Measurements from ENCODE around the gene LYAR.

The LYAR gene

GRCh38 chr4:4323705-4324534 is 34.0 kb upstream of the LYAR start:
- Mint-ChIP-seq H3K27ac (no peak overlapping the region), H3K27me3 (peaks cover 8% of the 10 kb centered on the region), H3K9me3 (no peaks in the 10 kb centered on the region), H3K4me1 (ENCODE audit: low read depth) (no peaks in the 10 kb centered on the region), H3K36me3 (ENCODE audit: low read depth) (peaks cover 33% of the 10 kb centered on the region), H3K4me3 (no peak overlapping the region)
- intact Hi-C loops (cut with micrococcal nuclease), result no loop called here

GRCh38 chr4:4321951-4322688 is 32.2 kb upstream of the LYAR start:
- Mint-ChIP-seq H3K27me3 (peaks cover 2% of the 10 kb centered on the region), H3K9me3 (no peaks in the 10 kb centered on the region), H3K27ac (no peak overlapping the region), H3K4me3 (no peak overlapping the region), H3K36me3 (ENCODE audit: low read depth) (peaks cover 50% of the 10 kb centered on the region), H3K4me1 (ENCODE audit: low read depth) (no peaks in the 10 kb centered on the region)
- intact Hi-C loops (cut with micrococcal nuclease), result no loop called here

GRCh38 chr4:4320951-4321714 is 31.2 kb upstream of the LYAR start:
- Mint-ChIP-seq H3K4me1 (ENCODE audit: low read depth) (no peaks in the 10 kb centered on the region), H3K36me3 (ENCODE audit: low read depth) (peaks cover 60% of the 10 kb centered on the region)

DNA sequence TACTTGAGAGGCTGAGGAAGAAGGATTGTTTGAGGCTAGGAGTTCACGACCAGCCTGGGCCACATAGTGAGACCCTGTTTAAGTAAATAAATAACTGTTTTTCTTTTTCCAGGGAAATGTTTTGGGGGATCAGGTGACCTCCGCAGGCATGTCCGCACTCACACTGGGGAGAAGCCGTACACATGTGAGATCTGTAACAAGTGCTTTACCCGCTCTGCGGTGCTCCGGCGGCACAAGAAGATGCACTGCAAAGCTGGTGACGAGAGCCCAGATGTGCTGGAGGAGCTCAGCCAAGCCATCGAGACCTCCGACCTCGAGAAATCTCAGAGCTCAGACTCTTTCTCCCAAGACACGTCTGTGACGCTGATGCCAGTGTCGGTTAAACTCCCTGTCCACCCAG is 30.6 kb upstream of the LYAR start:
- H3K9me3 Mint-ChIP-seq, result no peaks in the 10 kb centered on the region
- no peak overlapping the region for H3K4me3 Mint-ChIP-seq
- intact Hi-C loops (cut with micrococcal nuclease), result no loop called here
- no peaks in the 10 kb centered on the region for H3K4me1 Mint-ChIP-seq (ENCODE audit: low read depth)
- H3K27ac Mint-ChIP-seq, result no peak overlapping the region
- H3K27me3 Mint-ChIP-seq, result no peaks in the 10 kb centered on the region
- peaks cover 66% of the 10 kb centered on the region for H3K36me3 Mint-ChIP-seq (ENCODE audit: low read depth)

More at GRCh38 chr4:4320951-4321714, 31.2 kb upstream of the LYAR start:
- intact Hi-C loops (cut with micrococcal nuclease), result no loop called here
- H3K4me3 Mint-ChIP-seq, result no peak overlapping the region
- no peaks in the 10 kb centered on the region for H3K9me3 Mint-ChIP-seq
- H3K27ac Mint-ChIP-seq, result no peak overlapping the region
- no peaks in the 10 kb centered on the region for H3K27me3 Mint-ChIP-seq

- Mint-ChIP-seq H3K36me3 (ENCODE audit: low read depth) (peaks cover 91% of the 10 kb centered on the region), H3K9me3 (no peaks in the 10 kb centered on the region), H3K4me3 (no peak overlapping the region), H3K27me3 (no peaks in the 10 kb centered on the region), H3K27ac (no peak overlapping the region), H3K4me1 (ENCODE audit: low read depth) (no peaks in the 10 kb centered on the region)
- intact Hi-C loops (cut with micrococcal nuclease), result no loop called here
Observed at GRCh38 chr4:4317496-4318232, 27.7 kb upstream of the LYAR start.

DNA sequence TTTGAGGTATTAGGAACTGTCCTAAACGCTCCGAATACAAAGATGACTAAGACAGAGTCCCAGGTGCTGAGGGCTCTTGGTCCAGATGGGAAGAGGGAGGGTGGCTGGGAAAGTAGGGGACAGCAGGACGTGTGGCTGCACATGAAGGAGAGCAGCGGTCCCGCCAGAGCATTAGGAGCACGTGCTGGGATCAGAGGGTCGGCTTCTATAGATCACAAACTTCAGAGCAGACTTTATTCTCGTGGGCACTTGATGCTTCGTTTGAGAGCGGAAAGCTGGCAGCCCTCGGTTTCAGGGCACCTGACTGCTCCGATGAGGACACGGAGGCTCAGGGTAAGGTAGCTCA is 26.2 kb upstream of the LYAR start:
- Mint-ChIP-seq H3K27ac (no peak overlapping the region), H3K4me1 (ENCODE audit: low read depth) (no peaks in the 10 kb centered on the region), H3K9me3 (no peaks in the 10 kb centered on the region), H3K36me3 (ENCODE audit: low read depth) (peaks cover 79% of the 10 kb centered on the region), H3K4me3 (no peak overlapping the region), H3K27me3 (no peaks in the 10 kb centered on the region)
- intact Hi-C loops (cut with micrococcal nuclease), result no loop called here

DNA sequence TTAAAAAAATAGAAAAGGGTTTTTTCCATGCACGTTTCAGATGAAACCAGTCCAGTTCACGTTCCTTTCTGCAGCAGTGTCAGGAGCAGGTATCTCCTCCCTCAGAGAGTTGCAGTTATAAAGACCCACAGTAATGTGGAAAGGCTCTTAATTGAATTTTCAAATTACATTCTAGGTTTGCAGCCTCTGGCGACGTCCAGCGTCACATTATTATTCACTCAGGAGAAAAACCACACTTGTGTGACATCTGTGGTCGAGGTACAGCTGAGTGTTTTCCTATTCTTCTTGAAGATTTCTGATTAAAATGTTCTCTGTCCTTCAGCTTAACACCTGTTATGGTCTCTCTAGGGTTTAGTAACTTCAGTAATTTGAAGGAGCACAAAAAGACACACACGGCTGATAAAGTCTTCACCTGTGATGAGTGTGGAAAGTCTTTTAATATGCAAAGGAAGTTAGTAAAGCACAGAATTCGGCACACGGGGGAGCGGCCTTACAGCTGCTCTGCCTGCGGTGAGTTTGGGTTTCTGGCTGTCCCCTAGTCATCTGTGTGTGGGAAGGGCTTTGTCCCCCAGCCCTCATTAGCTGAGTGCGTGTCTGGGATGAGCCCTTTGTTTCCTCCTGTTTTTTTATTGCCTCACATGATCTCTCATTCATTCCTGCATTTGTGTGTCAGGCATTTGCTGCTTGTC is 25.7 kb upstream of the LYAR start:
- Mint-ChIP-seq H3K4me1 (ENCODE audit: low read depth) (no peaks in the 10 kb centered on the region), H3K27ac (no peak overlapping the region), H3K27me3 (no peaks in the 10 kb centered on the region), H3K4me3 (no peak overlapping the region), H3K9me3 (no peaks in the 10 kb centered on the region), H3K36me3 (ENCODE audit: low read depth) (peaks cover 74% of the 10 kb centered on the region)
- intact Hi-C loops (cut with micrococcal nuclease), result no loop called here

DNA sequence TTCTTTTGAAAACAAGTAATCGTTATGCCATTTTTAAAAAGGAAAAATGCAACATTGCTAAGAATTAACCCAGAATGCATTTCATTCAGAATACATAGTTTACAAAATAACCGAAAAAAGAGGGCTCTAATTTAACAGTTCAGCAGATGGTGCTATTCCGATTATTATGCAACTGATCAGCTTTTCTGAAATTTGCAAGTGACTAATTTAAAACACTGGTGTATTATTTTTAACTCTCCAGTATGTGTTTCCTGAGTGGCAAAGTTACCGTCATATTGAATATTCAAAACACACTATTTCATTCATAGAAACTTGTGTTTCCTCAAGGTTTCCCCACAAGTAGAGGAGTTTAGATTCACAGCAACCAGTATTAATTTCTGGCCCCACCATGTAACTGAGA is 21.2 kb upstream of the LYAR start:
- Mint-ChIP-seq H3K27ac (no peak overlapping the region), H3K4me3 (no peak overlapping the region), H3K36me3 (ENCODE audit: low read depth) (peaks cover 69% of the 10 kb centered on the region), H3K4me1 (ENCODE audit: low read depth) (no peaks in the 10 kb centered on the region), H3K9me3 (no peaks in the 10 kb centered on the region), H3K27me3 (no peaks in the 10 kb centered on the region)
- intact Hi-C loops (cut with micrococcal nuclease), result no loop called here

GRCh38 chr4:4308800-4309441 is 19.0 kb upstream of the LYAR start:
- Mint-ChIP-seq H3K4me3 (no peak overlapping the region), H3K4me1 (ENCODE audit: low read depth) (no peaks in the 10 kb centered on the region), H3K36me3 (ENCODE audit: low read depth) (peaks cover 61% of the 10 kb centered on the region), H3K27ac (no peak overlapping the region), H3K27me3 (no peaks in the 10 kb centered on the region), H3K9me3 (no peaks in the 10 kb centered on the region)
- intact Hi-C loops (cut with micrococcal nuclease), result no loop called here

- Mint-ChIP-seq H3K4me3 (no peak overlapping the region), H3K9me3 (no peaks in the 10 kb centered on the region), H3K36me3 (ENCODE audit: low read depth) (peaks cover 64% of the 10 kb centered on the region), H3K27me3 (no peaks in the 10 kb centered on the region), H3K4me1 (ENCODE audit: low read depth) (no peaks in the 10 kb centered on the region), H3K27ac (no peak overlapping the region)
- intact Hi-C loops (cut with micrococcal nuclease), result no loop called here
Observed at GRCh38 chr4:4306920-4307319, 17.0 kb upstream of the LYAR start.

GRCh38 chr4:4302416-4302815 is 12.5 kb upstream of the LYAR start:
- Mint-ChIP-seq H3K4me1 (ENCODE audit: low read depth) (no peaks in the 10 kb centered on the region), H3K27ac (no peak overlapping the region), H3K4me3 (no peak overlapping the region), H3K9me3 (no peaks in the 10 kb centered on the region), H3K36me3 (ENCODE audit: low read depth) (peaks cover 66% of the 10 kb centered on the region), H3K27me3 (no peaks in the 10 kb centered on the region)
- intact Hi-C loops (cut with micrococcal nuclease), result no loop called here

DNA sequence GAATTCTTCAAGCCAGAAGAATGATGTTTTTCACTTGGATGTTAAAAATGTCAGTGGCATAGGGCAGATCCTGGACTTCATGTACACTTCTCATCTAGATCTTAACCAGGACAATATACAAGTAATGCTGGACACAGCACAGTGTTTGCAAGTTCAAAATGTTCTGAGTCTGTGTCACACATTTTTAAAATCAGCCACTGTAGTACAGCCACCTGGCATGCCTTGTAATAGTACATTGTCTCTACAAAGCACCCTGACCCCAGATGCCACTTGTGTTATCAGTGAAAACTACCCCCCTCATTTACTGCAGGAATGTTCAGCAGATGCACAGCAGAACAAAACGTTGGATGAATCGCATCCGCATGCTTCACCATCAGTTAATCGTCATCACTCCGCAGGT is 12.0 kb upstream of the LYAR start:
- Mint-ChIP-seq H3K27me3 (no peaks in the 10 kb centered on the region), H3K36me3 (ENCODE audit: low read depth) (peaks cover 66% of the 10 kb centered on the region), H3K27ac (no peak overlapping the region), H3K4me3 (no peak overlapping the region), H3K9me3 (no peaks in the 10 kb centered on the region), H3K4me1 (ENCODE audit: low read depth) (no peaks in the 10 kb centered on the region)
- intact Hi-C loops (cut with micrococcal nuclease), result no loop called here

DNA sequence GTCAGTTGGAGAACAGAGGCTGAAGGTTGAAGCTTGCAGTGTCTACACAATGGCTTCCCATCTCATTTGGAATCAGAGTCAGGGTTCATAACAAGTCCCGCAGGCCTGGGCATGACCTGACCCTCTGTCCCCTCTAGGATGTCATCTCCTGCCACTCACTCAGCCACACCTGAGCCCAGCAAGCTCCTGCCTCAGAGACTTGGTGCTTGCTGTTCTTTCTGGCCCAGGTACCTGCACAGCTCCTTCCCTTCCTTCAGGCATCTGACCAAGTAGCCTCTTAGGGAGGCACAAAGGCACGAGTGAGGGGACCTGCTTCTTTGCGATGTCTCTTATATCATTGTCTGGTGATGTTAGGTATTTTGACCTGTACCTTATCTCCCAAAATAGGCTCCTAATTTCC is 9.1 kb upstream of the LYAR start:
- Mint-ChIP-seq H3K27ac (no peak overlapping the region), H3K36me3 (ENCODE audit: low read depth) (peaks cover 66% of the 10 kb centered on the region), H3K27me3 (no peaks in the 10 kb centered on the region), H3K4me1 (ENCODE audit: low read depth) (peaks cover 6% of the 10 kb centered on the region), H3K4me3 (no peak overlapping the region), H3K9me3 (no peaks in the 10 kb centered on the region)
- intact Hi-C loops (cut with micrococcal nuclease), result no loop called here

All from dendritic cell treated with granulocyte-macrophage colony-stimulating factor and Interleukin-4, amounts not matched to agents 40 ng/mL and 50 ng/mL, for 4 days (primary cell).